Measurements from ENCODE around the gene CROCC2. TPM values are rescaled to one million over a fixed set of nuclear protein-coding genes. Genes with fewer than 3 reads are reported as not detected.

Gene CROCC2
- not detected for total RNA-seq
- polyA plus RNA-seq: not detected
- long read RNA-seq, donor 1: 0 reads
- long read RNA-seq, donor 2: 0 reads
- long read RNA-seq, donor 3: 0 reads

GRCh38 chr2:240906141-240906910 lies at the start of gene CROCC2:
Gene CROCC2, plus strand, starts transcription at chr2:240906336. Its CDS starts 178 bp downstream, at chr2:240906514.
- Histone ChIP-seq H3K9me3 (peaks cover 0 to 1% (median 0%) of the 10 kb centered on the region in 12 donors), H3K27me3 (no peaks in the 10 kb centered on the region), H3K36me3 (no peaks in the 10 kb centered on the region), H3K27ac (no peak within 1 kb of the TSS), H3K4me1 (peaks cover 0 to 7% (median 0%) of the 10 kb centered on the region in 12 donors), H3K4me3 (no peak within 1 kb of the TSS)
- ATAC-seq (no peak), DNase-seq (peak in 1 of 5 donors; percentile 12)
- 72 to 76% (median 74%) methylated on average over 17 to 23 of the region's 23 CpGs for WGBS, 4 donors
- intact Hi-C loops (cut with DNase I): no loop called here
- TF ChIP-seq, protein P1, sequence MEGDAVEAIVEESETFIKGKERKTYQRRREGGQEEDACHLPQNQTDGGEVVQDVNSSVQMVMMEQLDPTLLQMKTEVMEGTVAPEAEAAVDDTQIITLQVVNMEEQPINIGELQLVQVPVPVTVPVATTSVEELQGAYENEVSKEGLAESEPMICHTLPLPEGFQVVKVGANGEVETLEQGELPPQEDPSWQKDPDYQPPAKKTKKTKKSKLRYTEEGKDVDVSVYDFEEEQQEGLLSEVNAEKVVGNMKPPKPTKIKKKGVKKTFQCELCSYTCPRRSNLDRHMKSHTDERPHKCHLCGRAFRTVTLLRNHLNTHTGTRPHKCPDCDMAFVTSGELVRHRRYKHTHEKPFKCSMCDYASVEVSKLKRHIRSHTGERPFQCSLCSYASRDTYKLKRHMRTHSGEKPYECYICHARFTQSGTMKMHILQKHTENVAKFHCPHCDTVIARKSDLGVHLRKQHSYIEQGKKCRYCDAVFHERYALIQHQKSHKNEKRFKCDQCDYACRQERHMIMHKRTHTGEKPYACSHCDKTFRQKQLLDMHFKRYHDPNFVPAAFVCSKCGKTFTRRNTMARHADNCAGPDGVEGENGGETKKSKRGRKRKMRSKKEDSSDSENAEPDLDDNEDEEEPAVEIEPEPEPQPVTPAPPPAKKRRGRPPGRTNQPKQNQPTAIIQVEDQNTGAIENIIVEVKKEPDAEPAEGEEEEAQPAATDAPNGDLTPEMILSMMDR (IDR thresholded peaks at IDR 0.05): no peak
- TF ChIP-seq POLR2A (IDR thresholded peaks at IDR 0.05): no peak

- intact Hi-C loops (cut with DNase I): loop anchor here in 5 of 10 donors (5.0 to 10.0 kb wide), 6 partner anchors 127 to 797 kb away; no protein-coding TSS in a partner anchor
- Histone ChIP-seq H3K4me1 (no peaks in the 10 kb centered on the region), H3K4me3 (no peak overlapping the region), H3K27me3 (no peaks in the 10 kb centered on the region), H3K27ac (no peak overlapping the region), H3K36me3 (no peaks in the 10 kb centered on the region), H3K9me3 (peaks cover 0 to 11% (median 0%) of the 10 kb centered on the region in 12 donors)
- 82 to 88% (median 85%) methylated on average over 18 to 21 of the region's 21 CpGs for WGBS, 4 donors
- DNase-seq (no peak), ATAC-seq (no peak)
- TF ChIP-seq POLR2A (IDR thresholded peaks at IDR 0.05): no peak
Measured at GRCh38 chr2:240857039-240858008, 48.8 kb upstream of the CROCC2 start.

DNA sequence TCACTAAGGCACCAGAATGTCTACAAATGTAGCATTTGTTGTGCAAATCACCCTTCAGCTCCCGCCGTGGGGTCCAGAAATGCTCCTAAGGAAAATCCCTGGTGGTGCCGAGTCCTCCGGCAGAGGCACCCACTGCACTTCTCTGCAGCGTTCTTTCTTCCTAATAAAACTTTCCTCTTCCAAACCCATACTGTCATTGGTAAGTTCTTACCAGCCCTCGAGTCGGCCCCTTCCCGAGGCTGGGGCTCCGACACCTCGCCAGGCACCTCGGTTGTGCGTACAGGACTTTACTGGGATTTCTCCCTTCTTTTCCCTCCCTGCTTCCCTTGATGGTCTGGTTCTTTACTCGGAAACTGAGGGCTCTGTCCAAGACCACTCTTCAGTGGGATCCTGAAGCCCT lies 47.8 kb upstream of the CROCC2 start:
- Histone ChIP-seq H3K36me3 (no peaks in the 10 kb centered on the region), H3K4me1 (no peaks in the 10 kb centered on the region), H3K9me3 (peaks cover 0 to 11% (median 0%) of the 10 kb centered on the region in 12 donors), H3K27ac (no peak overlapping the region), H3K4me3 (no peak overlapping the region), H3K27me3 (no peaks in the 10 kb centered on the region)
- intact Hi-C loops (cut with DNase I): loop anchor here in 5 of 10 donors (5.0 to 10.0 kb wide), 6 partner anchors 126 to 796 kb away; no protein-coding TSS in a partner anchor
- WGBS, 4 donors: 83 to 95% (median 90%) methylated on average over 13 of the region's 13 CpGs
- no peak for DNase-seq
- no peak for TF ChIP-seq POLR2A (IDR thresholded peaks at IDR 0.05)
- TF ChIP-seq, protein P1 (IDR thresholded peaks at IDR 0.05): no peak
- no peak for ATAC-seq

DNA sequence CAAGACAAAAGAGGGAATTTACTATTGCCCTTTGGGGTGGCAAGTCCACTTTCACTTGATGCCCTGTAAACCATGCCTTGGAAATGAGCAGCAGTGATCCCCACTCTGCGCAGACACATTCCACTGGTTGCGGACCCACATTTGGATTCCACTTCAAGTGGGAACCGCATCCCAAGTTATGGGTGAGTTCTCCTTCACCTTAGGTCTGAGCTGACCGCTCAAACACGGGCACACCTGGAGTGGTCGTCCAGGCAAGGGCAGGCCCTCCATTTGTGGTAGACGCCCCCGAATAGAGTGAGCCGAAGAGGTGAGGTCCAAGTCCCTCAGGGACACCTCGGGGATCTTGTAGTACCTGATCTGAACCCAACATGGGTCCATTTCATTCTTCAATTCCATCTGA lies 47.3 kb upstream of the CROCC2 start:
- Histone ChIP-seq H3K27me3 (no peaks in the 10 kb centered on the region), H3K36me3 (no peaks in the 10 kb centered on the region), H3K4me1 (no peaks in the 10 kb centered on the region), H3K4me3 (no peak overlapping the region), H3K9me3 (peaks cover 0 to 11% (median 0%) of the 10 kb centered on the region in 12 donors), H3K27ac (no peak overlapping the region)
- DNase-seq (no peak), ATAC-seq (no peak)
- TF ChIP-seq POLR2A (IDR thresholded peaks at IDR 0.05): no peak
- TF ChIP-seq, protein P1 (IDR thresholded peaks at IDR 0.05): no peak
- intact Hi-C loops (cut with DNase I): loop anchor here in 5 of 10 donors (5.0 to 10.0 kb wide), 6 partner anchors 126 to 796 kb away; no protein-coding TSS in a partner anchor
- WGBS, 4 donors: 84 to 94% (median 89%) methylated on average over 10 of the region's 10 CpGs

All from heart left ventricle (tissue), 16 donors.